HFF-Myc (cell line): Measurements from ENCODE around the gene GRM6.

Source experiments
- DNase-seq: peaks from one replicate; pipeline ENCODE4 v3.0.0-alpha.2; 2011; ENCODE audit warnings: low read depth; ENCODE audit errors: extremely low read depth
- H3K4me3 ChIP-seq: replicated peaks from 2 replicates; pipeline ENCODE4 v1.5.1; 2011; ENCODE audit warnings: low read depth, mild to moderate bottlenecking, control low read depth, low read length
- TF ChIP-seq, protein P1 (sequence below): IDR thresholded peaks from 2 replicates; pipeline ENCODE4 v1.5.1; 2012; ENCODE audit warnings: mild to moderate bottlenecking, low read depth, low read length, control low read depth; ENCODE audit errors: missing control alignments

GRM6 gene

DNA sequence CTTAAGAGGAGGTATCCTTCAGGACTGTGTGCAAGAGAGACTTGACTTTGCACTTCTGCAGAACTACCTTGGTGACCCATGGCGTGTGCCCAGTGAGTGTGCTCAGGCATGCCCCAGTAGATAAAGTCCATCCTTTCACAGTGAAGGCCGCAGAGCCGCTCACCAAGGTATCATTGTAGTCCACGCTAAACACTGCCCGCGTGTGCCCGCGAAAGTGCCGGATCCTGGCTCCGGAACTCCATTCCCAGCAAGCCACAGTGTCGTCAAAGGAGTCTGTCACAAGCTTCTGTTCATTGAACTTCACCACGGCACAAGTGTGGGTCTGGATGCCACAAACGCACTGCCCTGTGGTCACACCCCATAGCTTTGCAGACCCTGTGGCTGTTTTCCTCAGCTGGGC is 3.3 kb upstream of the GRM6 start:
- no peak for DNase-seq
- TF ChIP-seq, protein P1, sequence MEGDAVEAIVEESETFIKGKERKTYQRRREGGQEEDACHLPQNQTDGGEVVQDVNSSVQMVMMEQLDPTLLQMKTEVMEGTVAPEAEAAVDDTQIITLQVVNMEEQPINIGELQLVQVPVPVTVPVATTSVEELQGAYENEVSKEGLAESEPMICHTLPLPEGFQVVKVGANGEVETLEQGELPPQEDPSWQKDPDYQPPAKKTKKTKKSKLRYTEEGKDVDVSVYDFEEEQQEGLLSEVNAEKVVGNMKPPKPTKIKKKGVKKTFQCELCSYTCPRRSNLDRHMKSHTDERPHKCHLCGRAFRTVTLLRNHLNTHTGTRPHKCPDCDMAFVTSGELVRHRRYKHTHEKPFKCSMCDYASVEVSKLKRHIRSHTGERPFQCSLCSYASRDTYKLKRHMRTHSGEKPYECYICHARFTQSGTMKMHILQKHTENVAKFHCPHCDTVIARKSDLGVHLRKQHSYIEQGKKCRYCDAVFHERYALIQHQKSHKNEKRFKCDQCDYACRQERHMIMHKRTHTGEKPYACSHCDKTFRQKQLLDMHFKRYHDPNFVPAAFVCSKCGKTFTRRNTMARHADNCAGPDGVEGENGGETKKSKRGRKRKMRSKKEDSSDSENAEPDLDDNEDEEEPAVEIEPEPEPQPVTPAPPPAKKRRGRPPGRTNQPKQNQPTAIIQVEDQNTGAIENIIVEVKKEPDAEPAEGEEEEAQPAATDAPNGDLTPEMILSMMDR = no peak
- H3K4me3 ChIP-seq = no peak overlapping the region

DNA sequence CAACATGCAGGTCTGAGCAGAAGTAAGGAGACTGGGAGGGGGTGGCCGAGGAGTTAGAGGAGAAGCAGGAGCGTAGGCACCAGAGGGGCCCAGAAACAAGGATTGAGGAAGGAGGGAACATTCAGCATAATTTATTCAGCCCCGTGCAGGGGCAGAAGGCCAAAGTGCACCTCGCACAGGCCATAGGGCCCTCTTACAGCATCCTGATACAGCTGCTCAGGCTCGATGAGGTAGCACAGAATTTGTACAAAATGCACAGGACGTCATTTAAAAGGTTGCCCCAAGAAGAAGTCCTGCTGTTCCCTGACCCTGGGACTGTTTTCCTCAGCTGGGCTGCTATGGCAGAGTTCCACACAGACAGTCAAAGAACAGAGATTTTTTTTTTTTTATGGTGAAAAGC is 2.1 kb upstream of the GRM6 start:
- DNase-seq = no peak
- TF ChIP-seq, protein P1 = no peak
- H3K4me3 ChIP-seq = no peak overlapping the region

DNA sequence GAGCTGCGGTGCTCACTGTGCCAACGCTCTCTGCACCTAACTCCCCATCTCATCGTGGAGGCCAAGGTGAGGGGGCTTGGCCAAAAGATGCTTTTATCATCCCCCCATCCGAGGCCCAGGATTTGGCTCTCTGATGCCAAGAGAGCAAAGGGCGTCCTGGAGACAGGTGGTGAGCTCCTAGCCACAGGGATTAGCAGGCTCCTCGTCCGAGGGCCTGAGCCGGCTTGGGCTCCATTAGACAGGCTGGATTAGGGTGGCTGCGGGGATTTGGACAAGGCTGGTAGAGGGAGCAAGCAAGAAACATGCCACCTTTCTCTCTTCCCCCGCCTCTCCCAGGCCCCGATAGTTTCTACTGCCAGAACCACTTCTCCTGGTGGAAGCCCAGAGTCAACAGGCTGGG is 1.0 kb upstream of the GRM6 start:
- DNase-seq = no peak
- no peak overlapping the region for H3K4me3 ChIP-seq
- TF ChIP-seq, protein P1 = no peak

DNA sequence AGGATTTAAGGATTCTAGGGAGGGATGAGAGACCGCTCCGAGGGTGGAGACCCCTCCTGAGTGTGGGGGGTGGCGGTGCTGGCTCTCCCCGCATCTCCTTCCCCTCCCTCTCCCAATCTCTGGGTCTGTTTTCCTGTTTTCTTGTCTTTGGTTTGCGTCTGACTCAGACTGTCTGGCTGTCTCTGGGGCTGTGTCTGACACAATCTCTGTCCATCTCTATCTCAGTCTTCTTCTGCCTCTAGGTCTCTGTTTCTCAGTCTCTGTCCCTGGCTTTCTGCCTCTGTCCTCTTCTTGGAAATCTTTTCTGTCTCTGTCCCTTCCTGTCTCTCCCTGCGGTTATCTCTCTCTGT is 196 bp upstream of the GRM6 start:
- no peak for DNase-seq
- TF ChIP-seq, protein P1 = no peak
- H3K4me3 ChIP-seq = no peak overlapping the region

DNA sequence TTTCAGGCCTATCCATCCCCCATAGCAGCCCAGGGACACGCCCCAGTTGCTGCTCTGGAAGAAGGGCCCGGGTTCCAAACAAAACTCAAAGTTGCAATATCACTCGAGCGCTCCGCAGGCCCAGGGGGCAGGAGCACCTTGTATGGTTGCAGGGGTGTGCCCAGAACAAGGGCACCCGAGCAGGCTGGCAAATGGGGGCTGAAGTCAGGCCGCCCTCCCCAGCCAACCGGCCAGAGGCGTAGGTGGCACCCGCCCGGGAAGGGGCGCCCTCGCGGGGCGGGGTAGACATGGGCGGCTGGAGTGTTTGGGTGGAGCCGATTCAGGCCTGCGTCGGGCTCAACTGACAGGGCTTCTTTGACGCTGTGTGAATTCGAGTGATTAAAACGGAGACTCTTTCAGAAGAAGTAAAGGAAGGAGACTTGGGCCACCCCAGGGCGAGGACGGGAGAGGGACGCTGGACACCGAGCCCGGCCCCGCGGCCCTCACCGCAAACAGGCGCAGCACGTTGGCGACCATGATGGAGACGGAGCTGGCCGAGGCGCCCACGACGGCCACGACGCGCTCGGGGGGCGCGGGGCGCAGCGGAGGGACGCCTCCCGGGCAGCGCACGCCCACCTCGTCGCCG is 1.1 kb downstream of the GRM6 start:
- TF ChIP-seq, protein P1 = no peak
- DNase-seq = no peak
- no peak overlapping the region for H3K4me3 ChIP-seq

DNA sequence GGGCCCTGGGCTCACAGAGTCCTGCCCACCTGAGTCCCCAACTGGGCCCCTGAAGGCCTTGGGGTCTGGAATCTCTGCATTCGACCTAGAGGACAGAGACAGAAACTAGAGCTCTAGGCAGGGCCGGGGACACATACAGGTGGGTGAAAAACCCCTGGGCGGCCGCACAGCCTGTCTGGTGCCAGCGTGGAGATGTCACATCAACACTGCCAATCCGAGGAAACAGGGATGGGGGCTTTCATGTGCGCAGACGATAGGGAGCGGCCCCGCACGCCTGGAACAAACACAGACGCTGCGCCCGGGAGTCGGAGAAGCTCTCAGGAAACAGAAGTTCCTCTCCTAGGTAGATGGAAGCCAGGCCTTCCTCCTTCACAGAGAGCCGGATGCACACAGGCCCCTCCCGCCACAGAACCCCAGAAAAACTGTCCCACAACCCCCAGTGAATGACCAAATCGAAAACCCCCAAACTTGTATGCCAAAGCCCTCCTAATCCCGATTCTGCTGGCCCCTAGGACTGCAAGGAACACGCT is 1.8 kb downstream of the GRM6 start:
- DNase-seq = no peak
- TF ChIP-seq, protein P1 = no peak
- no peak overlapping the region for H3K4me3 ChIP-seq
